OCI-LY1 (cell line): ENCODE measurements around the gene LIN28A.

Source experiments
- CTCF ChIP-seq: fragments of 200-600 bp; sonication (generic), shearing (Covaris generic); IDR thresholded peaks from 2 replicates; pipeline ENCODE4 v1.5.1; 2017; ENCODE audit warnings: mild to moderate bottlenecking, antibody characterized with exemption, low read length, moderate library complexity, mixed read lengths
- EZH2 ChIP-seq: fragments of 200-600 bp; sonication (generic), shearing (Covaris generic); IDR thresholded peaks from 2 replicates; pipeline ENCODE4 v1.8.0; 2017; ENCODE audit warnings: borderline replicate concordance, mixed run types, mild to moderate bottlenecking, antibody characterized with exemption, low read length, moderate library complexity, mixed read lengths

- TF ChIP-seq CTCF: no peak
- TF ChIP-seq EZH2: no peak
Measured at GRCh38 chr1:26364956-26365355, 45.7 kb upstream of the LIN28A start.
